Endodermal cell (in vitro differentiated cells): Measurements from ENCODE around the gene CTNS. TPM values are rescaled to one million over a fixed set of nuclear protein-coding genes. Genes with fewer than 3 reads are reported as not detected.

Experiments used
- DNase-seq: peaks from one replicate; pipeline ENCODE4 v3.0.0-alpha.2; 2017
- H3K27ac ChIP-seq: 2 replicates; pipeline ENCODE4 v1.5.1; 2013; ENCODE audit warnings: mild to moderate bottlenecking, low read depth, low read length, moderate library complexity
- H3K27me3 ChIP-seq: 2 replicates; pipeline ENCODE4 v1.6.1; 2013; ENCODE audit warnings: mild to moderate bottlenecking, low read length, moderate library complexity; ENCODE audit not compliant: insufficient read depth, control insufficient read depth, poor library complexity, severe bottlenecking
- H3K36me3 ChIP-seq: 2 replicates; pipeline ENCODE4 v1.7.0; 2013; ENCODE audit warnings: mild to moderate bottlenecking, low read length, moderate library complexity; ENCODE audit not compliant: control insufficient read depth, insufficient read depth
- H3K4me1 ChIP-seq: one replicate; pipeline ENCODE4 v1.7.0; 2013; ENCODE audit warnings: low read length; ENCODE audit not compliant: control insufficient read depth, insufficient read depth
- H3K4me3 ChIP-seq: 2 replicates; pipeline ENCODE4 v1.5.1; 2013; ENCODE audit warnings: mild to moderate bottlenecking, low read length, moderate library complexity
- H3K9ac ChIP-seq: 2 replicates; pipeline ENCODE4 v1.6.1; 2013; ENCODE audit warnings: mild to moderate bottlenecking, low read length, moderate library complexity; ENCODE audit not compliant: poor library complexity, severe bottlenecking; ENCODE audit errors: extremely low read depth
- H3K9me3 ChIP-seq: 2 replicates; pipeline ENCODE4 v1.6.1; 2013; ENCODE audit warnings: mild to moderate bottlenecking, low read length, moderate library complexity; ENCODE audit not compliant: control insufficient read depth
- H3K27ac Mint-ChIP-seq: 2 replicates; pipeline ENCODE4 v1.8.0; 2020; ENCODE audit warnings: mixed read lengths
- H3K27me3 Mint-ChIP-seq: 2 replicates; pipeline ENCODE4 v1.8.0; 2021; ENCODE audit warnings: mild to moderate bottlenecking, mixed read lengths; ENCODE audit not compliant: insufficient read depth
- H3K36me3 Mint-ChIP-seq: 2 replicates; pipeline ENCODE4 v1.8.0; 2020; ENCODE audit warnings: low read depth, mixed read lengths
- H3K4me1 Mint-ChIP-seq: 2 replicates; pipeline ENCODE4 v1.8.0; 2020; ENCODE audit warnings: mixed read lengths
- H3K4me3 Mint-ChIP-seq: 2 replicates; pipeline ENCODE4 v1.8.0; 2020; ENCODE audit warnings: mild to moderate bottlenecking, moderate library complexity, mixed read lengths
- H3K9me3 Mint-ChIP-seq: 2 replicates; pipeline ENCODE4 v1.8.0; 2020; ENCODE audit warnings: mild to moderate bottlenecking, mixed read lengths
- CTCF ChIP-seq: fragments of 200-600 bp; sonication (generic); conservative IDR thresholded peaks from 2 replicates; pipeline ENCODE4 v1.5.0; 2021; ENCODE audit warnings: antibody characterized with exemption, mild to moderate bottlenecking
- WGBS, 2 experiments: methylation state at CpG; one replicate each; pipeline versions ENCODE4 v1.1.5 to v1.1.7; 2013; ENCODE audit warnings: missing lambda C conversion rate in 2 of 2, mixed read lengths in 1 of 2; ENCODE audit not compliant: insufficient coverage in 1 of 2, insufficient read length in 1 of 2; 5-methylcytosine and 5-hydroxymethylcytosine counted together
- total RNA-seq, 2 donors: library from RNA; stranded (reverse); fragmentation: NEBNext Ultra II Directional in 1 of 2; extraction: Animal tissue kit (Norgen Biotek cat#: 25700) in 1 of 2; gene quantifications; 2 replicates in 1 of 2; 3 replicates in 1 of 2; pipeline ENCODE4 v1.2.1, GENCODE V29; 2021

The CTNS gene
- total RNA-seq, 2 donors from 2014 or later = 17.2 to 18.8 TPM

- Histone ChIP-seq H3K4me3 (no peak overlapping the region), H3K9me3 (no peaks in the 10 kb centered on the region), H3K9ac (no peak overlapping the region), H3K27ac (no peak overlapping the region), H3K4me1 (no peaks in the 10 kb centered on the region), H3K36me3 (peaks cover 5% of the 10 kb centered on the region), H3K27me3 (no peaks in the 10 kb centered on the region)
- Mint-ChIP-seq H3K4me1 (no peaks in the 10 kb centered on the region), H3K4me3 (no peak overlapping the region), H3K27me3 (no peaks in the 10 kb centered on the region), H3K27ac (no peak overlapping the region), H3K9me3 (no peaks in the 10 kb centered on the region), H3K36me3 (peaks cover 23% of the 10 kb centered on the region)
- peak; percentile 63 for DNase-seq
- no peak for TF ChIP-seq CTCF
- WGBS, 2 experiments = 88% methylated on average over 7 to 11 of the region's 11 CpGs
These were observed 42.3 kb upstream of the CTNS start for GRCh38 chr17:3594051-3594800.

- WGBS, 2 experiments = 93 to 94% methylated on average over 11 to 15 of the region's 15 CpGs
- no peaks in the 10 kb centered on the region for H3K9me3 Mint-ChIP-seq
- peaks cover 18% of the 10 kb centered on the region for H3K36me3 Mint-ChIP-seq
- H3K27me3 ChIP-seq = no peaks in the 10 kb centered on the region
- no peaks in the 10 kb centered on the region for H3K4me1 Mint-ChIP-seq
- H3K4me3 ChIP-seq = no peak overlapping the region
- H3K9ac ChIP-seq = no peak overlapping the region
- peaks cover 5% of the 10 kb centered on the region for H3K36me3 ChIP-seq
- no peak for TF ChIP-seq CTCF
- no peak overlapping the region for H3K27ac Mint-ChIP-seq
- no peak for DNase-seq
- no peaks in the 10 kb centered on the region for H3K4me1 ChIP-seq
- no peak overlapping the region for H3K27ac ChIP-seq
- no peaks in the 10 kb centered on the region for H3K27me3 Mint-ChIP-seq
- H3K4me3 Mint-ChIP-seq = no peak overlapping the region
- no peaks in the 10 kb centered on the region for H3K9me3 ChIP-seq
These were observed 41.6 kb upstream of the CTNS start for GRCh38 chr17:3594976-3595375.

GRCh38 chr17:3596804-3597464, 39.6 kb upstream of the CTNS start:
- Histone ChIP-seq H3K4me3 (no peak overlapping the region), H3K27me3 (no peaks in the 10 kb centered on the region), H3K27ac (no peak overlapping the region), H3K9me3 (no peaks in the 10 kb centered on the region), H3K9ac (no peak overlapping the region), H3K36me3 (peaks cover 5% of the 10 kb centered on the region), H3K4me1 (no peaks in the 10 kb centered on the region)
- H3K4me1 Mint-ChIP-seq = no peaks in the 10 kb centered on the region
- H3K27me3 Mint-ChIP-seq = no peaks in the 10 kb centered on the region
- 94 to 95% methylated on average over 24 to 27 of the region's 27 CpGs for WGBS, 2 experiments
- H3K9me3 Mint-ChIP-seq = no peaks in the 10 kb centered on the region
- no peak overlapping the region for H3K27ac Mint-ChIP-seq
- TF ChIP-seq CTCF = no peak
- peaks cover 21% of the 10 kb centered on the region for H3K36me3 Mint-ChIP-seq
- H3K4me3 Mint-ChIP-seq = no peak overlapping the region
- DNase-seq = peak; percentile 67
